GM12878 (cell line): ENCODE results near the gene ZSWIM7. TPM values are rescaled to one million over a fixed set of nuclear protein-coding genes. Genes with fewer than 3 reads are reported as not detected.

Experiments used
- BMI1 ChIP-seq: fragments of 450-650 bp; IDR thresholded peaks from 2 replicates; pipeline ENCODE4 v1.6.1; 2016; ENCODE audit warnings: mild to moderate bottlenecking, moderate library complexity, borderline replicate concordance
- CHD1 ChIP-seq: IDR thresholded peaks from 2 replicates; pipeline ENCODE4 v1.6.1; 2012; ENCODE audit warnings: low read depth, low read length, improper control_type of control experiment
- CHD4 ChIP-seq: fragments of 200-600 bp; sonication (generic); IDR thresholded peaks from 2 replicates; pipeline ENCODE4 v1.6.1; 2016; ENCODE audit warnings: mild to moderate bottlenecking
- DPF2 ChIP-seq: fragments of 450-650 bp; IDR thresholded peaks from 2 replicates; pipeline ENCODE4 v1.6.1; 2017; ENCODE audit warnings: mild to moderate bottlenecking
- FOXM1 ChIP-seq: IDR thresholded peaks from 2 replicates; pipeline ENCODE4 v1.6.1; 2012; ENCODE audit warnings: low read depth, mild to moderate bottlenecking, inconsistent platforms, low read length, moderate library complexity
- HSF1 ChIP-seq: fragments of 150-350 bp; IDR thresholded peaks from 2 replicates; pipeline ENCODE4 v1.6.1; 2014; ENCODE audit warnings: mild to moderate bottlenecking, low read depth, low read length
- MEF2A ChIP-seq: IDR thresholded peaks from 2 replicates; pipeline ENCODE4 v1.6.1; 2011; ENCODE audit warnings: low read depth, mild to moderate bottlenecking, low read length, moderate library complexity; ENCODE audit not compliant: insufficient read depth
- NFXL1 ChIP-seq: fragments of 450-650 bp; IDR thresholded peaks from 2 replicates; pipeline ENCODE4 v1.6.1; 2017; ENCODE audit warnings: antibody characterized with exemption, mild to moderate bottlenecking, borderline replicate concordance
- NR2F1 ChIP-seq: fragments of 450-650 bp; conservative IDR thresholded peaks from 2 replicates; pipeline ENCODE4 v1.6.1; 2017; ENCODE audit warnings: mild to moderate bottlenecking
- PML ChIP-seq: IDR thresholded peaks from 2 replicates; pipeline ENCODE4 v1.6.1; 2012; ENCODE audit warnings: low read length, inconsistent platforms
- POLR2AphosphoS2 ChIP-seq: IDR thresholded peaks from 2 replicates; pipeline ENCODE4 v1.6.1; 2011; ENCODE audit warnings: low read depth, mild to moderate bottlenecking, low read length, improper control_type of control experiment, moderate library complexity
- POU2F2 ChIP-seq: IDR thresholded peaks from 3 replicates; pipeline ENCODE4 v1.6.1; 2011; ENCODE audit warnings: low read depth, mild to moderate bottlenecking, low read length, borderline replicate concordance
- SRF ChIP-seq, 2 experiments: IDR thresholded peaks; 2 replicates each; pipeline ENCODE4 v1.6.1; 2011; ENCODE audit warnings: low read depth in 2 of 2, low read length in 2 of 2, mild to moderate bottlenecking in 1 of 2, moderate library complexity in 1 of 2
- STAT1 ChIP-seq: fragments of 450-650 bp; conservative IDR thresholded peaks from 2 replicates; pipeline ENCODE4 v1.6.1; 2014; ENCODE audit warnings: antibody characterized with exemption, mild to moderate bottlenecking
- TBL1XR1 ChIP-seq: IDR thresholded peaks from 2 replicates; pipeline ENCODE4 v1.6.1; 2012; ENCODE audit warnings: low read depth, low read length, improper control_type of control experiment
- USF1 ChIP-seq: IDR thresholded peaks from 2 replicates; pipeline ENCODE4 v1.6.1; 2011; ENCODE audit warnings: borderline replicate concordance, low read depth, mild to moderate bottlenecking, moderate library complexity, mixed read lengths, low read length; ENCODE audit not compliant: insufficient read depth; ENCODE audit errors: extremely low read length
- YY1 ChIP-seq: IDR thresholded peaks from 2 replicates; pipeline ENCODE4 v1.6.1; 2011; ENCODE audit warnings: low read depth, mild to moderate bottlenecking, low read length
- ZBTB11 ChIP-seq: fragments of 450-650 bp; formaldehyde crosslinking; IDR thresholded peaks from 2 replicates; pipeline ENCODE4 v1.5.0; 2022; ENCODE audit warnings: mild to moderate bottlenecking, missing genetic modification characterization
- ZNF592 ChIP-seq: fragments of 450-650 bp; IDR thresholded peaks from 2 replicates; pipeline ENCODE4 v1.6.1; 2017; ENCODE audit warnings: mild to moderate bottlenecking, moderate library complexity
- ZSCAN29 ChIP-seq: fragments of 450-650 bp; IDR thresholded peaks from 2 replicates; pipeline ENCODE4 v1.6.1; 2017; ENCODE audit warnings: mild to moderate bottlenecking, moderate library complexity
- polyA plus RNA-seq, 11 experiments: library from polyadenylated mRNA; depleted of rRNA in 4 of 11; unstranded in 6 of 11; stranded (reverse) in 5 of 11; fragments of >200 nt; fragmentation: Nextera tagmentation in 4 of 11; fragmentation: Illumina TruSeq in 1 of 11; extraction: Ambion mirVana in 4 of 11; extraction: Trizol in 1 of 11; gene quantifications; 1 replicate in 1 of 11; 2 replicates in 10 of 11; pipeline versions ENCODE4 v1.2.1 to v1.2.3, GENCODE V29; 2011 to 2016; ENCODE audit warnings: inconsistent platforms in 2 of 11, missing spikeins in 2 of 11, low read depth in 1 of 11
- total RNA-seq, 4 experiments: library from RNA; depleted of rRNA in 3 of 4; stranded (reverse); fragments of >200 nt in 3 of 4; fragmentation: Illumina TruSeq in 1 of 4; extraction: Trizol in 1 of 4; gene quantifications; 2 replicates each; pipeline versions ENCODE4 v1.2.1 to v1.2.3, GENCODE V29; 2013 to 2021

The ZSWIM7 gene
- total and polyA plus RNA-seq, 10 of the 15 experiments (the other 5 are each of a cell fraction or from before 2014, with no cell fraction given), result 7.0 to 26.6 (median 9.9) TPM

- TF ChIP-seq USF1 (no peak), YY1 (peak; percentile 85), NFXL1 (no peak), ZNF592 (no peak), POU2F2 (peak; percentile 62; the same call in 1 of the 3 replicates), SRF (IDR thresholded peaks at IDR 0.05; ENCODE audit: low read depth in 2 of 2, low read length in 2 of 2) (no peak), DPF2 (peak; percentile 56), ZBTB11 (CRISPR knock-in tag) (no peak), MEF2A (no peak), POLR2AphosphoS2 (no peak), BMI1 (no peak), TBL1XR1 (0 out of 2 replicates have a peak, but pooled peaks have one; percentile 32), FOXM1 (no peak), STAT1 (no peak), PML (0 out of 2 replicates have a peak, but pooled peaks have one; percentile 43), NR2F1 (peak; percentile 85), CHD4 (no peak), CHD1 (no peak), HSF1 (0 out of 2 replicates have a peak, but pooled peaks have one; percentile 13), ZSCAN29 (0 out of 2 replicates have a peak, but pooled peaks have one; percentile 37)
Measured at GRCh38 chr17:15999141-15999973, at the start of gene ZSWIM7, which contains the start of gene TTC19 (continued).
